ENCODE results near the gene SEMA3E.
"Not testable (repeated sequence)": the region's sequence is repeated elsewhere in the genome, so short reads cannot be mapped to it uniquely, and the experiment has no call there.

SEMA3E gene

DNA sequence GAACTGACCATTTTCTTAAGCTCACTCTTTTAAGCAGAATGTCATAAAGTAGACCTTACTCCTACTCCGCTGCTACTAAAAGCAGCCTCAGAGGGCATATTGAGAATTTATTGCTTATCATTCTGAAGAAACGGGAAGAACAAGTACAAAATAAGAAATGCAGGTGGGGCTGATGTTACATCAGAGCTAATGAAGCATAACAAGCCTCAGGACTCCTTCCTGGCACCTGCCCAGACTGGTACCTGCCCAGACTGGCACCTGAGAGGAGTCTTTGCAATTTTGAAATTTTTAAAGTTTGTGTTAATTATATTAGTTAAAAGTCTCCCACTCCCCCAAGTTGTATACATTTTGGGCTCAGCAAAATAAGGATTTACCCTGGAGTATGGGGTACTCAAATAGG is 162.4 kb downstream of the SEMA3E start:
- DNase-seq (ENCODE audit: low spot score) = no peak

- no peak for DNase-seq (ENCODE audit: low spot score)
These were observed 164.1 kb downstream of the SEMA3E start for GRCh38 chr7:83484826-83485225.

GRCh38 chr7:83484266-83484665 is 164.7 kb downstream of the SEMA3E start:
- DNase-seq (ENCODE audit: low spot score) = no peak

GRCh38 chr7:83478616-83479015 is 170.3 kb downstream of the SEMA3E start:
- DNase-seq (ENCODE audit: low spot score) = no peak

- no peak for DNase-seq (ENCODE audit: low spot score)
These were observed 172.4 kb downstream of the SEMA3E start for GRCh38 chr7:83476511-83477050.

GRCh38 chr7:83475420-83475819 is 173.5 kb downstream of the SEMA3E start:
- DNase-seq (ENCODE audit: low spot score) = no peak

- no peak for DNase-seq (ENCODE audit: low spot score)
These were observed 176.6 kb downstream of the SEMA3E start for GRCh38 chr7:83472376-83472775.

GRCh38 chr7:83469491-83469890 is 179.4 kb downstream of the SEMA3E start:
- no peak for DNase-seq (ENCODE audit: low spot score)

DNA sequence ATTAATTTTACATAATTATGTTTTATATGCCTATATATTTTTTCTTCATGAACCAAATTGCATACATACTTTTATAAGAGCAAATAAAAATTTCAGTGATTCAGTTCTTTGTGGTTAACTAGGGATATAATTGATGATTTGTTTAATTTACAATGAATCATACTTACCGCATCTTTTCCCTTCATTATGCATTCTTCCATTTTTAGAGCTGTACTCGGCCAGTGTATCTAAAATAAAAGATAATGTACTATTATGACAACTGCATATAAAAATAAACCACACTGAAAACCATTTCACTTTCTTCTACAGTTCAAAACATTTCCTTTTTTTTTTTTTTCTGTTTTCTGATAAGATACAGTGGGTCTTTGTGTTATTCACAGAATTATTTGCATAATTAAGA is 179.9 kb downstream of the SEMA3E start:
- DNase-seq (ENCODE audit: low spot score) = no peak

GRCh38 chr7:83468251-83468739 is 180.6 kb downstream of the SEMA3E start:
- DNase-seq (ENCODE audit: low spot score) = peak; percentile 72

DNA sequence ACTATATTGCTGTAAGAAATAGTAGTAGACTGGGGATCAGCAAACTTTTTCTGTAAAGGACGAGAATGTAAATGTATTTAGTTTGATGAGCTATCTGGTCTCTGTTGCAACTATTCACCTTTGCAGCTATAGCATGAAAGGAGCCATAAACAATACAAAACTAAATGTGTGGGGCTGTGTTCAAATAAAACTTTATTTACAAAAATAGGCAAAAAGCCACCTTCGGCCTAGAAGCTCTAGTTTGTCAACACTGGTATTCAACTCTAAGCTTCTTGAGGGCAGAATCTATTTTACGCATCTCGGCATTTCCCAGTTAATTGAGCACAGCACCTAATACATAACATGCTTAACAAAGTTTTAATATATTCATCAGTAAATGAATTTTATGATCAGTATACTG is 181.4 kb downstream of the SEMA3E start:
- DNase-seq (ENCODE audit: low spot score) = no peak

DNA sequence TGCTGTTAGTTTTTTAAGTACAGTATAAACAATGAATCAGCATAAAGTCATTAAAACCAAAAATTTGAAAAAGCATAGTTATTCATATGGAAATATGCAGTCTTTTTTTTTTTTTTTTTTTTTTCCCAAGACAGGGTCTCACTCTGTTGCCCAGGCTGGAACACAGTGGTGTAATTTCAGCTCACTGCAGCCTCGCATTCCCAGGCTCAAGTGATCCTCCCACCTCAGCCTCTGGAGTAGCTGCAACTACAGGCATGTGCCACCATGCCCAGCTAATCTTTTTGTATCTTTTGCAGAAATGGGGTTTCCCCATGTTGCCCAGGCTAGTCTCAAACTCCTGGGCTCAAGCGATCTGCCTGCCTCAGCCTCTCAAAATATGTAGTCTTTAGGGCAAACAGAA is 182.0 kb downstream of the SEMA3E start:
- no peak for DNase-seq (ENCODE audit: low spot score)

GRCh38 chr7:83466187-83466923 is 182.6 kb downstream of the SEMA3E start:
- DNase-seq (ENCODE audit: low spot score) = no peak

DNA sequence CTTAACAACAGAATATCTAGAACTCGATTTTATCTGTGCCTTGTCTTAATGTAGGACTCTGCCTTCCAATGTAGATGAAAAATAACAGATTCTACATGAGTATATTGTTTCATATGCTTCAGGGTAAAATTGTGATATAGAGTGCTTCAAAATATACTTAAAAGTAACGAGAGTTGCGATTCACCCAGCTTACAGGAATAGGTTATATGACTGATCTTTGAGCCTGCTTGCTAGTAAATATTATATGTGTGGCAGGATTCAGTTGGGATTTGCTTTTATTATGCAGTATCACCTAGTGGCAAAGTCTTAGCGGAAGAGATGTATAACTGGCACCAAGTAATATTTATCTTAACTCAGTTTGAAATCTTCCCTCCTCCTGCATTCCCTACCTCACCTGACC is 183.3 kb downstream of the SEMA3E start:
- no peak for DNase-seq (ENCODE audit: low spot score)

GRCh38 chr7:83461820-83462219 is 187.1 kb downstream of the SEMA3E start:
- not testable (repeated sequence) for DNase-seq (ENCODE audit: low spot score)

GRCh38 chr7:83459930-83460653 is 188.8 kb downstream of the SEMA3E start:
- not testable (repeated sequence) for DNase-seq (ENCODE audit: low spot score)

DNA sequence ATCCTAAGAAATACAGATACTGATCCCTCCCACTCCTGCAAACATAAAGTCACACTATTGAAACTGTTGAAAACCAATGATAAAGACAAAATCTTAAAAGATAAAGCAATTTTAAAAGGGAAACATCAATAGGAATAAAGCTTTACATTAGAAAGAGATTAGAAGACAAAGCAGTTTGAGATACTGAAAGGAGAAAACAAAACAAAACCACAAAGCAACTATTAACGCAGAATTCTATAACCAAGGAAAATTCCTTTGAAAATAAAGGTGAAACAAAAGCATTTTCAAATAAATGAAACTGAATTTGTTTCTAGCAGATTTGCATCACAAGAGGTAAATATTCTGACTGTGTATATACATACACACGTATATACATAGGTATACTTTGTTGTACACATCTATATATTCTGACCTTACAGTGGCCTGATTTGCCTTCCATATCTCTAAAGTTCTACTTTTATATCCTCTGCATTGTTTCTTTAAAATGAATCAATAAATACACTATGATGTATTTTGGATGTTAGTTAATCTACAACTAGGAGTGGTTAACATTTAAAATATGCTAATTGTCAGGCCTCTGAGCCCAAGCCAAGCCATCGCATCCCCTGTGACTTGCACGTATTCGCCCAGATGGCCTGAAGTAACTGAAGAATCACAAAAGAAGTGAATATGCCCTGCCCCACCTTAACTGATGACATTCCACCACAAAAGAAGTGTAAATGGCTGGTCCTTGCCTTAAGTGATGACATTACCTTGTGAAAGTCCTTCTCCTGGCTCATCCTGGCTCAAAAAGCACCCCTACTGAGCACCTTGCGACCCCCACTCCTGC is 189.6 kb downstream of the SEMA3E start:
- DNase-seq (ENCODE audit: low spot score) = not testable (repeated sequence)

- DNase-seq (ENCODE audit: low spot score) = no peak
These were observed 191.7 kb downstream of the SEMA3E start for GRCh38 chr7:83457022-83457892.

GRCh38 chr7:83456413-83456812 is 192.5 kb downstream of the SEMA3E start:
- DNase-seq (ENCODE audit: low spot score) = no peak

- DNase-seq (ENCODE audit: low spot score) = no peak
These were observed 193.3 kb downstream of the SEMA3E start for GRCh38 chr7:83455612-83456011.

DNA sequence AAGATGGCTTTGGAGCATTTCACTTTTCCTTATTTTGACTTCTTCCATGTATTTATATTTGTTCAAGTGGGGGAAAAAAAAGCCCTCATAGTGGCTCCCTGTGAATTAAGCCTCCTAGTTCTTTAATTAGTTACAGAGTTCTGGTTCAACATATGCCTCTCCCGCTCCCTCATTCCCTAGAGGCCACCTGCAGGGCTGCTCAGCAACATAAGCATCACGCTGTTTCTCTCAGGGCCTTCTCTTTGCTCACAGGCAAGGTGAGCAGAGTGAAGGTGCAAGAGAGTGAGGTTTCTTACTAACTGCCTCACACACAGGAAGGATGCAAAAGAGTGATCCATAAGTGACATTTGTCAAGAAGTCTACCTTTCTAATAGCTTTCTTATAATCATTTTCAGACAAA is 196.7 kb downstream of the SEMA3E start:
- DNase-seq (ENCODE audit: low spot score) = no peak

Measured in globus pallidus (tissue), 1 donor.